SK-N-SH treated with all-trans-retinoic acid at 6 μM for 48 hours (cell line): ENCODE data around the gene EIF5AL1.

ENCODE experiments used
- BACH2 ChIP-seq: fragments of 250-450 bp; sonication (Bioruptor Pico); IDR thresholded peaks from 2 replicates; pipeline ENCODE4 v1.9.0; 2021; ENCODE audit warnings: mild to moderate bottlenecking, borderline replicate concordance
- ISL1 ChIP-seq: fragments of 250-450 bp; sonication (Bioruptor Pico); IDR thresholded peaks from 2 replicates; pipeline ENCODE4 v2.1.2; 2022; ENCODE audit warnings: mild to moderate bottlenecking, moderate library complexity
- ZC3H10 ChIP-seq: fragments of 250-450 bp; sonication (Bioruptor Pico); IDR thresholded peaks from 2 replicates; pipeline ENCODE4 v1.5.1; 2021; ENCODE audit warnings: mild to moderate bottlenecking, moderate library complexity

GRCh38 chr10:79488870-79489269 is 23.5 kb upstream of the EIF5AL1 start:
- TF ChIP-seq ISL1 (CRISPR knock-in tag) (no peak), BACH2 (CRISPR knock-in tag) (no peak), ZC3H10 (CRISPR knock-in tag) (no peak)
